KMS-11 (cell line): ENCODE measurements around the gene CLDN20.

Experiments used
- H2AFZ ChIP-seq: fragments of 200-600 bp; sonication (generic); 2 replicates; pipeline ENCODE4 v1.6.1; 2016; ENCODE audit warnings: antibody characterized with exemption, mixed run types, low read depth
- H3K27ac ChIP-seq: fragments of 200-600 bp; sonication (generic); 2 replicates; pipeline ENCODE4 v1.6.1; 2016; ENCODE audit warnings: mild to moderate bottlenecking, mixed run types
- H3K27me3 ChIP-seq: fragments of 200-600 bp; sonication (generic); 2 replicates; pipeline ENCODE4 v1.6.1; 2017; ENCODE audit warnings: mild to moderate bottlenecking, low read depth, mixed run types, moderate library complexity; ENCODE audit not compliant: insufficient read depth
- H3K36me3 ChIP-seq: fragments of 200-600 bp; sonication (generic); 2 replicates; pipeline ENCODE4 v1.6.1; 2017; ENCODE audit warnings: mild to moderate bottlenecking, mixed run types; ENCODE audit not compliant: insufficient read depth
- H3K4me1 ChIP-seq: fragments of 200-600 bp; sonication (generic); 2 replicates; pipeline ENCODE4 v1.6.1; 2016; ENCODE audit warnings: mild to moderate bottlenecking, low read depth, mixed run types; ENCODE audit not compliant: poor library complexity, severe bottlenecking
- H3K4me2 ChIP-seq: fragments of 200-600 bp; sonication (generic); 2 replicates; pipeline ENCODE4 v1.7.0; 2016; ENCODE audit warnings: mild to moderate bottlenecking, mixed run types
- H3K4me3 ChIP-seq: fragments of 200-600 bp; sonication (generic); IDR thresholded peaks from 2 replicates; pipeline ENCODE4 v1.6.1; 2017; ENCODE audit warnings: low read depth, low read length, mixed read lengths; ENCODE audit not compliant: insufficient read depth
- H3K79me2 ChIP-seq: fragments of 200-600 bp; sonication (generic); 2 replicates; pipeline ENCODE4 v1.6.1; 2016; ENCODE audit warnings: low read depth, mixed run types; ENCODE audit not compliant: insufficient read depth
- H3K9ac ChIP-seq: fragments of 200-600 bp; sonication (generic); 2 replicates; pipeline ENCODE4 v1.6.1; 2016; ENCODE audit warnings: mild to moderate bottlenecking, mixed run types
- H4K20me1 ChIP-seq: fragments of 200-600 bp; sonication (generic); 2 replicates; pipeline ENCODE4 v1.6.1; 2016; ENCODE audit warnings: mild to moderate bottlenecking, mixed run types; ENCODE audit not compliant: insufficient read depth
- CTCF ChIP-seq: fragments of 200-600 bp; sonication (generic); conservative IDR thresholded peaks from 2 replicates; pipeline ENCODE4 v1.6.1; 2017; ENCODE audit warnings: low read depth, mild to moderate bottlenecking, antibody characterized with exemption, low read length, moderate library complexity, mixed read lengths

Gene CLDN20

GRCh38 chr6:155248008-155249001 lies 15.5 kb upstream of the CLDN20 start:
- Histone ChIP-seq H3K27me3 (no peaks in the 10 kb centered on the region), H4K20me1 (no peaks in the 10 kb centered on the region), H3K79me2 (no peaks in the 10 kb centered on the region), H3K4me1 (no peaks in the 10 kb centered on the region), H3K27ac (no peak overlapping the region), H3K4me2 (no peak overlapping the region), H2AFZ (no peak overlapping the region), H3K4me3 (no peak overlapping the region), H3K36me3 (no peaks in the 10 kb centered on the region), H3K9ac (no peak overlapping the region)
- 0 out of 2 replicates have a peak, but pooled peaks have one; percentile 26 for TF ChIP-seq CTCF

GRCh38 chr6:155250701-155251381 lies 13.0 kb upstream of the CLDN20 start:
- H3K9ac ChIP-seq, result no peak overlapping the region
- no peak overlapping the region for H3K4me2 ChIP-seq
- no peaks in the 10 kb centered on the region for H4K20me1 ChIP-seq
- H3K27ac ChIP-seq, result no peak overlapping the region
- H3K4me3 ChIP-seq, result no peak overlapping the region
- no peak overlapping the region for H2AFZ ChIP-seq
- no peak for TF ChIP-seq CTCF
- peaks cover 3% of the 10 kb centered on the region for H3K4me1 ChIP-seq
- H3K27me3 ChIP-seq, result no peaks in the 10 kb centered on the region
- no peaks in the 10 kb centered on the region for H3K36me3 ChIP-seq
- no peaks in the 10 kb centered on the region for H3K79me2 ChIP-seq

- Histone ChIP-seq H3K36me3 (no peaks in the 10 kb centered on the region), H3K4me3 (no peak overlapping the region), H4K20me1 (no peaks in the 10 kb centered on the region), H2AFZ (no peak overlapping the region), H3K27me3 (no peaks in the 10 kb centered on the region), H3K9ac (no peak overlapping the region), H3K79me2 (no peaks in the 10 kb centered on the region), H3K4me1 (peaks cover 3% of the 10 kb centered on the region), H3K27ac (no peak overlapping the region), H3K4me2 (no peak overlapping the region)
- TF ChIP-seq CTCF, result no peak
Measured at GRCh38 chr6:155252581-155252980, 11.2 kb upstream of the CLDN20 start.

GRCh38 chr6:155253337-155253736 lies 10.5 kb upstream of the CLDN20 start:
- H4K20me1 ChIP-seq, result no peaks in the 10 kb centered on the region
- H3K4me3 ChIP-seq, result no peak overlapping the region
- H2AFZ ChIP-seq, result no peak overlapping the region
- H3K9ac ChIP-seq, result no peak overlapping the region
- H3K36me3 ChIP-seq, result no peaks in the 10 kb centered on the region
- no peaks in the 10 kb centered on the region for H3K79me2 ChIP-seq
- peaks cover 3% of the 10 kb centered on the region for H3K4me1 ChIP-seq
- TF ChIP-seq CTCF, result no peak
- H3K27ac ChIP-seq, result no peak overlapping the region
- H3K4me2 ChIP-seq, result no peak overlapping the region
- no peaks in the 10 kb centered on the region for H3K27me3 ChIP-seq
